K562 (cell line): ENCODE measurements around the gene CRPPA. TPM values are rescaled to one million over a fixed set of nuclear protein-coding genes. Genes with fewer than 3 reads are reported as not detected.

Experiments used
- ARID1B ChIP-seq: fragments of 450-650 bp; IDR thresholded peaks from 2 replicates; pipeline ENCODE4 v1.6.1; 2016; ENCODE audit warnings: antibody characterized with exemption, mild to moderate bottlenecking, inconsistent platforms
- ARID3A ChIP-seq: IDR thresholded peaks from 2 replicates; pipeline ENCODE4 v1.6.1; 2012; ENCODE audit warnings: low read depth, low read length, improper control_type of control experiment, borderline replicate concordance
- BRD9 ChIP-seq: fragments of 450-650 bp; IDR thresholded peaks from 2 replicates; pipeline ENCODE4 v1.6.1; 2018; ENCODE audit warnings: low read depth; ENCODE audit not compliant: partially characterized antibody
- CBX5 ChIP-seq: IDR thresholded peaks from 2 replicates; pipeline ENCODE4 v1.6.1; 2014; ENCODE audit warnings: low read depth, borderline replicate concordance
- CEBPG ChIP-seq, 3 experiments: fragments of 200-800 bp in 1 of 3; sonication (Bioruptor generic) in 1 of 3; sonication (generic) in 1 of 3; formaldehyde crosslinking in 1 of 3; IDR thresholded peaks in 2 of 3; conservative IDR thresholded peaks in 1 of 3; 2 replicates each; pipeline versions ENCODE4 v1.6.1 to v1.8.0; 2016 to 2022; ENCODE audit warnings: missing compliant biosample characterization in 2 of 3, missing genetic modification characterization in 2 of 3, mild to moderate bottlenecking in 1 of 3, missing genetic modification reagents in 1 of 3
- E2F4 ChIP-seq: sonication (generic); formaldehyde crosslinking; IDR thresholded peaks from 2 replicates; pipeline ENCODE4 v1.8.0; 2022; ENCODE audit warnings: mild to moderate bottlenecking, low read depth, missing genetic modification reagents
- ESRRA ChIP-seq: fragments of 450-650 bp; IDR thresholded peaks from 2 replicates; pipeline ENCODE4 v1.6.1; 2014; ENCODE audit warnings: low read depth, mild to moderate bottlenecking, moderate library complexity, borderline replicate concordance
- GTF2B ChIP-seq: IDR thresholded peaks from 2 replicates; pipeline ENCODE4 v1.6.1; 2011; ENCODE audit not compliant: insufficient read length; ENCODE audit errors: extremely low read depth
- KDM1A ChIP-seq, 2 experiments: fragments of 450-650 bp; IDR thresholded peaks; 2 replicates each; pipeline ENCODE4 v1.6.1; 2016; ENCODE audit warnings: mild to moderate bottlenecking in 2 of 2
- MCM5 ChIP-seq: fragments of 450-650 bp; IDR thresholded peaks from 2 replicates; pipeline ENCODE4 v1.6.1; 2016; ENCODE audit warnings: low read depth
- MLX ChIP-seq, 2 experiments: fragments of 450-650 bp in 1 of 2; sonication (generic) in 1 of 2; formaldehyde crosslinking; conservative IDR thresholded peaks; 2 replicates each; pipeline versions ENCODE4 v1.4.0 to v1.8.1; 2020 to 2022; ENCODE audit warnings: mild to moderate bottlenecking in 1 of 2, missing genetic modification reagents in 1 of 2
- NEUROD1 ChIP-seq: fragments of 150-350 bp; IDR thresholded peaks from 2 replicates; pipeline ENCODE4 v1.6.1; 2014; ENCODE audit warnings: borderline replicate concordance, low read length, low read depth; ENCODE audit not compliant: partially characterized antibody
- NFIC ChIP-seq: fragments of 450-650 bp; IDR thresholded peaks from 2 replicates; pipeline ENCODE4 v1.6.1; 2017; ENCODE audit warnings: mild to moderate bottlenecking, inconsistent platforms
- POLR2H ChIP-seq: IDR thresholded peaks from 2 replicates; pipeline ENCODE4 v1.6.1; 2016; ENCODE audit warnings: missing genetic modification characterization, low read depth, mild to moderate bottlenecking, control low read depth, missing compliant biosample characterization, moderate library complexity
- PRPF4 ChIP-seq: fragments of 200-400 bp; formaldehyde crosslinking; IDR thresholded peaks from one replicate; pipeline ENCODE4 v1.6.1; 2017; ENCODE audit warnings: low read length, low read depth, mild to moderate bottlenecking; ENCODE audit not compliant: insufficient read depth, poor library complexity, severe bottlenecking
- RBBP5 ChIP-seq: fragments of 200-600 bp; sonication (generic); IDR thresholded peaks from 2 replicates; pipeline ENCODE4 v1.6.1; 2012; ENCODE audit warnings: borderline replicate concordance, mild to moderate bottlenecking, low read length, control low read depth, inconsistent platforms; ENCODE audit not compliant: insufficient read depth, poor library complexity, severe bottlenecking
- SRF ChIP-seq, 2 experiments: fragments of 250-450, 450-650 bp in 1 of 2; sonication (Bioruptor Pico) in 1 of 2; sonication (generic) in 1 of 2; formaldehyde crosslinking; IDR thresholded peaks; 2 replicates each; pipeline versions ENCODE4 v1.5.0 to v1.5.1; 2020 to 2022; ENCODE audit warnings: mild to moderate bottlenecking in 1 of 2, missing genetic modification reagents in 1 of 2
- USF2 ChIP-seq: sonication (generic); formaldehyde crosslinking; IDR thresholded peaks from 2 replicates; pipeline ENCODE4 v1.5.0; 2020; ENCODE audit warnings: missing genetic modification reagents
- ZNF311 ChIP-seq: fragments of 250-450 bp; sonication (Bioruptor Pico); IDR thresholded peaks from 2 replicates; pipeline ENCODE4 v1.4.0; 2020; ENCODE audit warnings: mild to moderate bottlenecking, moderate library complexity
- ZNF551 ChIP-seq: fragments of 250-450 bp; sonication (Bioruptor Pico); IDR thresholded peaks from 2 replicates; pipeline ENCODE4 v1.5.0; 2021; ENCODE audit warnings: mild to moderate bottlenecking, moderate library complexity
- ZNF75A ChIP-seq: fragments of 450-650 bp; formaldehyde crosslinking; IDR thresholded peaks from 2 replicates; pipeline ENCODE4 v1.4.0; 2020; ENCODE audit warnings: mild to moderate bottlenecking
- ZNF830 ChIP-seq: fragments of 250-450 bp; sonication (Bioruptor Pico); IDR thresholded peaks from 2 replicates; pipeline ENCODE4 v1.5.0; 2021; ENCODE audit warnings: mild to moderate bottlenecking
- polyA plus RNA-seq, 8 experiments: library from polyadenylated mRNA; depleted of rRNA in 4 of 8; stranded (reverse) in 5 of 8; unstranded in 3 of 8; fragments of >200 nt; fragmentation: Nextera tagmentation in 2 of 8; fragmentation: Illumina TruSeq in 1 of 8; extraction: Ambion mirVana in 2 of 8; extraction: Trizol in 1 of 8; gene quantifications; 2 replicates each; pipeline versions ENCODE4 v1.2.1 to v1.2.3, GENCODE V29; 2011 to 2014; ENCODE audit warnings: inconsistent platforms in 1 of 8, missing spikeins in 1 of 8
- total RNA-seq, 7 experiments: library from RNA; depleted of rRNA in 6 of 7; stranded (reverse); fragments of >200 nt in 6 of 7; fragmentation: Illumina TruSeq in 2 of 7; extraction: Trizol in 2 of 7; gene quantifications; 2 replicates each; pipeline versions ENCODE4 v1.2.1 to v1.2.3, GENCODE V29; 2011 to 2021; ENCODE audit warnings: low replicate concordance in 1 of 7

Gene CRPPA
- total and polyA plus RNA-seq, 9 of the 15 experiments (the other 6 are each of a cell fraction or from before 2014, with no cell fraction given), result 3.9 to 14.4 (median 7.8) TPM

- no peak for TF ChIP-seq MCM5
- TF ChIP-seq SRF (CRISPR knock-in tag; IDR thresholded peaks at IDR 0.05), result no peak
- TF ChIP-seq PRPF4, result no peak
- TF ChIP-seq ARID3A, result no peak
- no peak for TF ChIP-seq ZNF830 (CRISPR knock-in tag)
- no peak for TF ChIP-seq ESRRA
- no peak for TF ChIP-seq CEBPG (CRISPR knock-in tag; IDR thresholded peaks at IDR 0.05)
- no peak for TF ChIP-seq CEBPG (tag; conservative IDR thresholded peaks at IDR 0.05 in 1 of 2, IDR thresholded peaks at IDR 0.05 in 1 of 2)
- no peak for TF ChIP-seq ZNF311 (CRISPR knock-in tag)
- TF ChIP-seq MLX (CRISPR knock-in tag; conservative IDR thresholded peaks at IDR 0.05), result 0 out of 4 replicates have a peak, but pooled peaks of 1 of the 2 experiments have one; percentile 79
- peak; percentile 56 for TF ChIP-seq ARID1B
- peak; percentile 61; the same call in 1 of the 2 replicates for TF ChIP-seq NFIC
- TF ChIP-seq POLR2H (tag), result peak; percentile 95
- no peak for TF ChIP-seq RBBP5
- no peak for TF ChIP-seq ZNF75A (CRISPR knock-in tag)
- no peak for TF ChIP-seq NEUROD1
- TF ChIP-seq CBX5, result 0 out of 2 replicates have a peak, but pooled peaks have one; percentile 29
- peak; percentile 93 for TF ChIP-seq BRD9
- TF ChIP-seq ZNF551 (CRISPR knock-in tag), result no peak
- TF ChIP-seq KDM1A (IDR thresholded peaks at IDR 0.05), result peak in 1 of 2 experiments; percentile 55; a peak in 1 of 4 replicates
- TF ChIP-seq E2F4 (CRISPR knock-in tag), result no peak
- TF ChIP-seq GTF2B, result no peak
- TF ChIP-seq USF2, result no peak
Measured at GRCh38 chr7:16420649-16421332, 547 bp downstream of the CRPPA start (continued).
